ENCODE data around the gene ATN1. TPM values are rescaled to one million over a fixed set of nuclear protein-coding genes. Genes with fewer than 3 reads are reported as not detected.
"Not testable (repeated sequence)": the region's sequence is repeated elsewhere in the genome, so short reads cannot be mapped to it uniquely, and the experiment has no call there.

ATN1 gene
- total and polyA plus RNA-seq, 2 donors (not counting 1 experiment from before 2014, with no cell fraction given): 9.4 to 21.5 TPM

GRCh38 chr12:6887460-6887859 is 40.3 kb upstream of the ATN1 start:
- Histone ChIP-seq H4K20me1 (ENCODE audit: control insufficient read depth, extremely low read depth, insufficient read depth, low read length) (no peaks in the 10 kb centered on the region), H3K27ac (ENCODE audit: insufficient read depth, low read length) (no peak overlapping the region), H3K27me3 (ENCODE audit: control insufficient read depth, insufficient read depth, low read length) (no peaks in the 10 kb centered on the region), H3K36me3 (ENCODE audit: control insufficient read depth, insufficient read depth, low read length) (peaks cover 8% of the 10 kb centered on the region), H3K4me1 (ENCODE audit: control insufficient read depth, extremely low read depth, insufficient read depth, low read length) (no peaks in the 10 kb centered on the region), H3K4me2 (ENCODE audit: extremely low read depth, insufficient read depth, low read length) (no peak overlapping the region), H3K9me3 (ENCODE audit: control insufficient read depth, insufficient read depth, low read depth, low read length) (no peaks in the 10 kb centered on the region), H3K9ac (ENCODE audit: insufficient read depth, low read length) (no peak overlapping the region), H3K4me3 (replicated peaks in 1 of 4; ENCODE audit: control extremely low read depth in 1 of 4, insufficient read depth in 1 of 4, low read depth in 3 of 4, low read length in 4 of 4) (no peak overlapping the region), H3K79me2 (ENCODE audit: control insufficient read depth, insufficient read depth, low read length) (no peaks in the 10 kb centered on the region), H2AFZ (ENCODE audit: low read length) (no peak overlapping the region)
- no peak for DNase-seq (ENCODE audit: low read depth in 2 of 2)
- TF ChIP-seq EZH2 (IDR thresholded peaks at IDR 0.05; ENCODE audit: low read length, missing control alignments) (no peak), CTCF (conservative IDR thresholded peaks at IDR 0.05 in 1 of 2, IDR thresholded peaks at IDR 0.05 in 1 of 2; ENCODE audit: low read depth in 1 of 2, low read length in 2 of 2) (no peak)

- H3K4me3 ChIP-seq (replicated peaks in 1 of 4; ENCODE audit: control extremely low read depth in 1 of 4, insufficient read depth in 1 of 4, low read depth in 3 of 4, low read length in 4 of 4): no peak overlapping the region
- H3K79me2 ChIP-seq (ENCODE audit: control insufficient read depth, insufficient read depth, low read length): no peaks in the 10 kb centered on the region
- H4K20me1 ChIP-seq (ENCODE audit: control insufficient read depth, extremely low read depth, insufficient read depth, low read length): no peaks in the 10 kb centered on the region
- no peak overlapping the region for H2AFZ ChIP-seq (ENCODE audit: low read length)
- H3K4me1 ChIP-seq (ENCODE audit: control insufficient read depth, extremely low read depth, insufficient read depth, low read length): no peaks in the 10 kb centered on the region
- H3K27ac ChIP-seq (ENCODE audit: insufficient read depth, low read length): no peak overlapping the region
- no peak for TF ChIP-seq CTCF (conservative IDR thresholded peaks at IDR 0.05 in 1 of 2, IDR thresholded peaks at IDR 0.05 in 1 of 2; ENCODE audit: low read depth in 1 of 2, low read length in 2 of 2)
- H3K27me3 ChIP-seq (ENCODE audit: control insufficient read depth, insufficient read depth, low read length): no peaks in the 10 kb centered on the region
- peaks cover 8% of the 10 kb centered on the region for H3K36me3 ChIP-seq (ENCODE audit: control insufficient read depth, insufficient read depth, low read length)
- no peak overlapping the region for H3K4me2 ChIP-seq (ENCODE audit: extremely low read depth, insufficient read depth, low read length)
- H3K9me3 ChIP-seq (ENCODE audit: control insufficient read depth, insufficient read depth, low read depth, low read length): no peaks in the 10 kb centered on the region
- DNase-seq (ENCODE audit: low read depth in 2 of 2): no peak
- no peak overlapping the region for H3K9ac ChIP-seq (ENCODE audit: insufficient read depth, low read length)
Observed at GRCh38 chr12:6888360-6888759, 39.4 kb upstream of the ATN1 start.

GRCh38 chr12:6888794-6889193 is 39.0 kb upstream of the ATN1 start:
- H3K4me3 ChIP-seq (replicated peaks in 1 of 4; ENCODE audit: control extremely low read depth in 1 of 4, insufficient read depth in 1 of 4, low read depth in 3 of 4, low read length in 4 of 4); H3K27ac ChIP-seq (ENCODE audit: insufficient read depth, low read length); H3K9me3 ChIP-seq (ENCODE audit: control insufficient read depth, insufficient read depth, low read depth, low read length); H3K27me3 ChIP-seq (ENCODE audit: control insufficient read depth, insufficient read depth, low read length); H3K9ac ChIP-seq (ENCODE audit: insufficient read depth, low read length); H3K79me2 ChIP-seq (ENCODE audit: control insufficient read depth, insufficient read depth, low read length); H3K36me3 ChIP-seq (ENCODE audit: control insufficient read depth, insufficient read depth, low read length); H3K4me2 ChIP-seq (ENCODE audit: extremely low read depth, insufficient read depth, low read length); H3K4me1 ChIP-seq (ENCODE audit: control insufficient read depth, extremely low read depth, insufficient read depth, low read length); H4K20me1 ChIP-seq (ENCODE audit: control insufficient read depth, extremely low read depth, insufficient read depth, low read length); H2AFZ ChIP-seq (ENCODE audit: low read length); DNase-seq (ENCODE audit: low read depth in 2 of 2): not testable (repeated sequence)

GRCh38 chr12:6889775-6890573 is 37.8 kb upstream of the ATN1 start:
- H3K79me2 ChIP-seq (ENCODE audit: control insufficient read depth, insufficient read depth, low read length); H3K4me3 ChIP-seq (replicated peaks in 1 of 4; ENCODE audit: control extremely low read depth in 1 of 4, insufficient read depth in 1 of 4, low read depth in 3 of 4, low read length in 4 of 4); H3K27me3 ChIP-seq (ENCODE audit: control insufficient read depth, insufficient read depth, low read length); H3K4me2 ChIP-seq (ENCODE audit: extremely low read depth, insufficient read depth, low read length); H3K4me1 ChIP-seq (ENCODE audit: control insufficient read depth, extremely low read depth, insufficient read depth, low read length); H3K9me3 ChIP-seq (ENCODE audit: control insufficient read depth, insufficient read depth, low read depth, low read length); H4K20me1 ChIP-seq (ENCODE audit: control insufficient read depth, extremely low read depth, insufficient read depth, low read length); H3K36me3 ChIP-seq (ENCODE audit: control insufficient read depth, insufficient read depth, low read length); H3K9ac ChIP-seq (ENCODE audit: insufficient read depth, low read length); DNase-seq (ENCODE audit: low read depth in 2 of 2); H2AFZ ChIP-seq (ENCODE audit: low read length): not testable (repeated sequence)
- H3K27ac ChIP-seq (ENCODE audit: insufficient read depth, low read length): peak overlapping the region; percentile 86

Measured in fibroblast of lung (primary cell).